HFFc6 (cell line): ENCODE data around the gene AGPAT4. TPM values are rescaled to one million over a fixed set of nuclear protein-coding genes. Genes with fewer than 3 reads are reported as not detected.

Experiments used
- DNase-seq: peaks from one replicate; pipeline ENCODE4 v3.0.0-alpha.2; 2018
- H3K27ac Mint-ChIP-seq: 2 replicates; pipeline ENCODE4 v1.8.0; 2020; ENCODE audit warnings: mild to moderate bottlenecking, mixed read lengths
- H3K27me3 Mint-ChIP-seq: 2 replicates; pipeline ENCODE4 v1.8.0; 2021; ENCODE audit warnings: mild to moderate bottlenecking, moderate library complexity, mixed read lengths; ENCODE audit not compliant: insufficient read depth
- H3K36me3 Mint-ChIP-seq: 2 replicates; pipeline ENCODE4 v1.8.0; 2021; ENCODE audit warnings: low read depth, mixed read lengths
- H3K4me1 Mint-ChIP-seq: 2 replicates; pipeline ENCODE4 v1.8.0; 2020; ENCODE audit warnings: low read depth, mixed read lengths
- H3K4me3 Mint-ChIP-seq: 2 replicates; pipeline ENCODE4 v1.8.0; 2020; ENCODE audit warnings: mild to moderate bottlenecking, moderate library complexity, mixed read lengths
- H3K9me3 Mint-ChIP-seq: 2 replicates; pipeline ENCODE4 v1.8.0; 2020; ENCODE audit warnings: mild to moderate bottlenecking, mixed read lengths
- total RNA-seq, 6 experiments: library from RNA; stranded (reverse); fragmentation: NEBNext Ultra II Directional; extraction: Animal tissue kit (Norgen Biotek cat#: 25700); gene quantifications; 2 replicates in 1 of 6; 3 replicates in 5 of 6; pipeline ENCODE4 v1.2.3, GENCODE V29; 2021
- TF ChIP-seq, protein P1 (sequence below): fragments of 200-600 bp; sonication (generic); IDR thresholded peaks from 2 replicates; pipeline ENCODE4 v1.5.0; 2021; ENCODE audit warnings: antibody characterized with exemption, mild to moderate bottlenecking

AGPAT4 gene
- total RNA-seq, 6 experiments from 2014 or later = 2.3 to 4.0 (median 2.7) TPM

GRCh38 chr6:161199850-161200249 lies 74.0 kb downstream of the AGPAT4 start:
- H3K4me1 Mint-ChIP-seq = no peaks in the 10 kb centered on the region; the same call in none of the 2 replicates
- H3K27me3 Mint-ChIP-seq = peaks cover 4% of the 10 kb centered on the region; the same call in 1 of the 2 replicates
- TF ChIP-seq, protein P1, sequence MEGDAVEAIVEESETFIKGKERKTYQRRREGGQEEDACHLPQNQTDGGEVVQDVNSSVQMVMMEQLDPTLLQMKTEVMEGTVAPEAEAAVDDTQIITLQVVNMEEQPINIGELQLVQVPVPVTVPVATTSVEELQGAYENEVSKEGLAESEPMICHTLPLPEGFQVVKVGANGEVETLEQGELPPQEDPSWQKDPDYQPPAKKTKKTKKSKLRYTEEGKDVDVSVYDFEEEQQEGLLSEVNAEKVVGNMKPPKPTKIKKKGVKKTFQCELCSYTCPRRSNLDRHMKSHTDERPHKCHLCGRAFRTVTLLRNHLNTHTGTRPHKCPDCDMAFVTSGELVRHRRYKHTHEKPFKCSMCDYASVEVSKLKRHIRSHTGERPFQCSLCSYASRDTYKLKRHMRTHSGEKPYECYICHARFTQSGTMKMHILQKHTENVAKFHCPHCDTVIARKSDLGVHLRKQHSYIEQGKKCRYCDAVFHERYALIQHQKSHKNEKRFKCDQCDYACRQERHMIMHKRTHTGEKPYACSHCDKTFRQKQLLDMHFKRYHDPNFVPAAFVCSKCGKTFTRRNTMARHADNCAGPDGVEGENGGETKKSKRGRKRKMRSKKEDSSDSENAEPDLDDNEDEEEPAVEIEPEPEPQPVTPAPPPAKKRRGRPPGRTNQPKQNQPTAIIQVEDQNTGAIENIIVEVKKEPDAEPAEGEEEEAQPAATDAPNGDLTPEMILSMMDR = no peak
- no peaks in the 10 kb centered on the region for H3K9me3 Mint-ChIP-seq
- H3K27ac Mint-ChIP-seq = no peak overlapping the region
- no peak overlapping the region for H3K4me3 Mint-ChIP-seq
- H3K36me3 Mint-ChIP-seq = no peaks in the 10 kb centered on the region; the same call in 1 of the 2 replicates
- no peak for DNase-seq

DNA sequence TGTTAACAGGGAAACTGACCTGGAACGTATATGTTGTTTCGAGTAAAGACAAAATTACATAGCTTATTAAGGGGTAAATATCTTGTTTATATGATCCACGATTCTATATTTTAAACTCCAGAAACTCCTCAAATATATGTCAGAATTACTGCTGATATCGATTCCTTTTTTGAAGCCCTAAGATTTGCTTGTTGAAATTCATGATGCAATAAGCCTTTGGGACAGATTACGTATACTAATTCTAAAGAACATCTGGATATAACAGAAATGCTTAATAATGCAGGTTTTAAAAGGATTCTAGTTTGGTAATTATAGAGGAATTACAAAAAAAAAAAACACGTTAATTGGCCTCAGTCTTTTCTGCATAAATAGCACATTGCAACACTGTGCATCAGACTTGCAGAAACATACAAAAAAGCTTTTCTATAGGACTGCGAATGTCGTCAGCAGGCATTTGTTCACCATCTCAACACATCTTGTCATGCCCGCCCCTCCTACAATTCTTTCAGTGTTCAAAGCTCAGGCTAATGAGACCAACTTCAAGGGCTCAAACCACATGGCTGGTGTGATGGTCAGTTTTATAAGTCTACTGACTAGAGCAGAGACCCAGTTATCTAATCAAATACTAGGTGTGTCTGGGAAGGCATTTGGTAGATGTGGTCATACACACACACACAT lies 74.9 kb downstream of the AGPAT4 start:
- DNase-seq = no peak
- no peak overlapping the region for H3K4me3 Mint-ChIP-seq
- H3K4me1 Mint-ChIP-seq = no peaks in the 10 kb centered on the region; the same call in none of the 2 replicates
- no peak overlapping the region for H3K27ac Mint-ChIP-seq
- TF ChIP-seq, protein P1 = no peak
- H3K27me3 Mint-ChIP-seq = peaks cover 4% of the 10 kb centered on the region; the same call in 1 of the 2 replicates
- no peaks in the 10 kb centered on the region; the same call in 1 of the 2 replicates for H3K36me3 Mint-ChIP-seq
- no peaks in the 10 kb centered on the region for H3K9me3 Mint-ChIP-seq

DNA sequence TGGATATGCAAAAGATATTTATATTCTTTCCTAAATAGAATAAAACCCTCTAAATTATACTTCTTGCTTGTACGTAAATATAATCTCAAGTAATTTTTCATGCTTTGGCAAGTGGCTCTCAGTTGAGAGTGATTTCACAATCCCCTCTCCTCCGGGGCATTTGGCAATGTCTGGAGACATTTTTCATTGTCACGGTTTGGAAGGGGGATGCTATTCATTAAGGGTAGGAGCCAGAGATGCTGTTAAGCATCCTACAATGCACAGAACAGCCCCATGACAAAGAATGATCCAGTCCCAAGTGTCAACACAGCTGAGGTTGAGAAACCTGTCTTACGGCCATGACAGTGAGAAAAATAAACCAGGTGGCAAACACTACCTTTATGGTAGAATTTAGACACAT lies 75.7 kb downstream of the AGPAT4 start:
- no peak for DNase-seq
- Mint-ChIP-seq H3K27ac (no peak overlapping the region), H3K27me3 (peaks cover 4% of the 10 kb centered on the region; the same call in 1 of the 2 replicates), H3K4me3 (no peak overlapping the region), H3K9me3 (peaks cover under 1% of the 10 kb centered on the region; the same call in 1 of the 2 replicates), H3K4me1 (no peaks in the 10 kb centered on the region; the same call in none of the 2 replicates), H3K36me3 (peaks cover under 1% of the 10 kb centered on the region; the same call in 1 of the 2 replicates)
- TF ChIP-seq, protein P1 = no peak

DNA sequence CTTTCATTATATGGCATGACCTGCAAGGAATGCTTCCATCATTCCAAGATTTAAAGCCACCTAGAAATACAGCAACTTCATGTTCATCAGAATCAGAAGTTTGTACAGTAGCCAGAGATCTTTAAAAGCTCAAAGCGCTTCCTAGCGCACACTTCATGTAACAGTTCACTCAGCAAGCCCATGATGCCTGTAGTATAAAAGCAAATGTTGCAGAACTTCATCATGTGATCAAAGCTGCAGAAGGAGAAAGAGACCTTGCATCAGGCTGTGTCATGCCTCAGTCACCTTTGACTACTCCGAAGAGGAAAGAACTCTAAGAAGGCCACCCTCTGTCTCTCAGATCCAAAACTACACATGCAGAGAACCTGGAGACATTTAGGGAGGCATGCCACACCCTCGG lies 78.5 kb downstream of the AGPAT4 start:
- H3K9me3 Mint-ChIP-seq = peaks cover 9% of the 10 kb centered on the region
- H3K36me3 Mint-ChIP-seq = peaks cover 15% of the 10 kb centered on the region
- no peaks in the 10 kb centered on the region; the same call in none of the 2 replicates for H3K4me1 Mint-ChIP-seq
- H3K4me3 Mint-ChIP-seq = no peak overlapping the region
- H3K27ac Mint-ChIP-seq = no peak overlapping the region
- DNase-seq = no peak
- TF ChIP-seq, protein P1 = no peak
- peaks cover 4% of the 10 kb centered on the region; the same call in 1 of the 2 replicates for H3K27me3 Mint-ChIP-seq

GRCh38 chr6:161194374-161194773 lies 79.5 kb downstream of the AGPAT4 start:
- Mint-ChIP-seq H3K27me3 (peaks cover 4% of the 10 kb centered on the region; the same call in 1 of the 2 replicates), H3K9me3 (peaks cover 9% of the 10 kb centered on the region), H3K4me1 (no peaks in the 10 kb centered on the region; the same call in none of the 2 replicates), H3K4me3 (no peak overlapping the region), H3K36me3 (peaks cover 15% of the 10 kb centered on the region), H3K27ac (no peak overlapping the region)
- TF ChIP-seq, protein P1 = no peak
- no peak for DNase-seq
